GM06990 (cell line): ENCODE data around the gene NPY5R.

Experiments
- DNase-seq: peaks from one replicate; pipeline ENCODE4 v3.0.0-alpha.2; 2011; ENCODE audit not compliant: insufficient read length; ENCODE audit errors: extremely low read depth
- H3K27me3 ChIP-seq: replicated peaks from 2 replicates; pipeline ENCODE4 v1.6.0; 2011; ENCODE audit warnings: low read length; ENCODE audit not compliant: control insufficient read depth, insufficient read depth
- H3K36me3 ChIP-seq: 2 replicates; pipeline ENCODE4 v1.5.1; 2011; ENCODE audit warnings: low read length; ENCODE audit not compliant: control insufficient read depth, insufficient read depth
- H3K4me3 ChIP-seq: replicated peaks from 2 replicates; pipeline ENCODE4 v1.5.1; 2011; ENCODE audit warnings: low read depth, mild to moderate bottlenecking, control low read depth, low read length
- TF ChIP-seq, protein P1 (sequence below): IDR thresholded peaks from 2 replicates; pipeline ENCODE4 v1.5.1; 2011; ENCODE audit warnings: low read length, control low read depth, mild to moderate bottlenecking, inconsistent platforms; ENCODE audit not compliant: insufficient read depth, poor library complexity, severe bottlenecking

NPY5R gene

DNA sequence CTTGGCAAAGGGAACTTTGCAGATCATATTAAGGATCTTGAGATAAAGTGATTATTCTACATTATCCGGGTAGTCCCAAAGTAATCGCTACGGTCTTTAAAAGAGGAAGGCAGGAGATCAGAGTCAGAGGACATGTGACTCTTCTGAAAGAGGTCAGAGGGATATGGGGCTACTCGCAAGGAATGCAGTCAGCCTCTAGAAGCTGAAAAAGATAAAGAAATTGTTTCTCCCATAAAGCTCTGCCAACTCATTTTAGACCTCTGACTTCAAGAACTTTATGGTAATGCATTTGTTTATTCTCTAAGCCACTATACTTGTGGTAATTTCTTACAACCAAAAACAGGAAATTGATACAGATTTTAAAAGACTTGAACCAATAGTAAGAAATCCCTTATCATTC lies 48.6 kb downstream of the NPY5R start:
- Histone ChIP-seq H3K4me3 (no peak overlapping the region), H3K27me3 (no peaks in the 10 kb centered on the region), H3K36me3 (no peaks in the 10 kb centered on the region)
- TF ChIP-seq, protein P1, sequence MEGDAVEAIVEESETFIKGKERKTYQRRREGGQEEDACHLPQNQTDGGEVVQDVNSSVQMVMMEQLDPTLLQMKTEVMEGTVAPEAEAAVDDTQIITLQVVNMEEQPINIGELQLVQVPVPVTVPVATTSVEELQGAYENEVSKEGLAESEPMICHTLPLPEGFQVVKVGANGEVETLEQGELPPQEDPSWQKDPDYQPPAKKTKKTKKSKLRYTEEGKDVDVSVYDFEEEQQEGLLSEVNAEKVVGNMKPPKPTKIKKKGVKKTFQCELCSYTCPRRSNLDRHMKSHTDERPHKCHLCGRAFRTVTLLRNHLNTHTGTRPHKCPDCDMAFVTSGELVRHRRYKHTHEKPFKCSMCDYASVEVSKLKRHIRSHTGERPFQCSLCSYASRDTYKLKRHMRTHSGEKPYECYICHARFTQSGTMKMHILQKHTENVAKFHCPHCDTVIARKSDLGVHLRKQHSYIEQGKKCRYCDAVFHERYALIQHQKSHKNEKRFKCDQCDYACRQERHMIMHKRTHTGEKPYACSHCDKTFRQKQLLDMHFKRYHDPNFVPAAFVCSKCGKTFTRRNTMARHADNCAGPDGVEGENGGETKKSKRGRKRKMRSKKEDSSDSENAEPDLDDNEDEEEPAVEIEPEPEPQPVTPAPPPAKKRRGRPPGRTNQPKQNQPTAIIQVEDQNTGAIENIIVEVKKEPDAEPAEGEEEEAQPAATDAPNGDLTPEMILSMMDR, result no peak
- no peak for DNase-seq

DNA sequence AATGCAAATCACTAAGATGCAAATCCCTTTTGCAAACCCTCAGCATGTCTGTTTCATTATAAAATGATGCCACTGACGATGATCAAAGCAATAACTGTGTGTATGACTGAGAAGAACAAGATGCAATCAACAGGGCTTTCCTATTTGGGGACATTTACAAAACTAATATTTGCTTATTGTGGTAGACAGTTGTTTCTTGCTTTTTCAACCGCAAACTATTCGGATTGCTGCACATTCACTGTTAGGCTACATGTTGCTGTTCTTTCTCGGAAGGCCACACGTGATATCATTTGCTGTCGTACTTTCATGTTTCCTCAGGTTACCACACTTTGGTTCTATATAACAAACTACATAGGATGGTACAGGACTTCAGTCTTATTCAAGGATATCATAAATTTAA lies 49.8 kb downstream of the NPY5R start:
- DNase-seq, result no peak
- Histone ChIP-seq H3K4me3 (no peak overlapping the region), H3K27me3 (no peaks in the 10 kb centered on the region), H3K36me3 (no peaks in the 10 kb centered on the region)
- TF ChIP-seq, protein P1, result no peak

DNA sequence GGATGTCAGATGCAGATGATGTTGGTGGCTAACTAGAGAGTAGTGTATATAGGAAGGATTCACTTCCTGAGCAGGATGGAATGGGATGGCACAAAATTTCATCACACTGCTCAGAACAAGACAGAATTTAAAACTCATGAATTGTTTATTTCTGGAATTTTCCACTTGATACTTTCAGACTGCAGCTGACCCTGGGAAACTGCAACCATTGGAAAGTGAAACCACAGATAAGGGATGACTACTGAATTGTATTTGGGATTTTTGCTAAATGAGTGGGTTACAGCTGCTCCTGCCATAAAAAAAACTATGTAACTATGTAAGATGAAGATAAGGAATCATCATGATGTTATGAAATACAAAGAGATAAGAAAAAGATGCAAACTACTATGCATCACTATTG lies 51.4 kb downstream of the NPY5R start:
- DNase-seq, result no peak
- TF ChIP-seq, protein P1, result no peak
- Histone ChIP-seq H3K36me3 (no peaks in the 10 kb centered on the region), H3K4me3 (no peak overlapping the region), H3K27me3 (no peaks in the 10 kb centered on the region)

DNA sequence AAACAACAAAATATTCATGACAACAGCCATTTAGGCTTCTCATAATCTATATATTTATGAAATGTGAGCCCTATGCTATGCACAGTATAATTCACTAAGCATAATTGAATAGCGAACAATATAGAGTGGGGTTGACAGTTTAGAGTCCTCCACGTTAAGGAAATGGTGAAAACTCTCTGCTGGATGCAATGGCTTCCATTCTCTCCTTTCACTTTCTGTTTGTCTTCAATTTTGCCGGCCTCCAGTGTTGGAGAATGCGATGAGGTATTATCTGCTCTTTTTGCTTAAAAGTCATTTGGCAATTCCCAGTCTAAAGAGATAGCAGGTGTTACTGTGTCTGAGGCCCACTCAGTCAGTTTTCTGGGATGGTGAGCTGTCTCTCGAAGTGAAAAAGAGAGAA lies 52.1 kb downstream of the NPY5R start:
- no peak overlapping the region; the same call in 1 of the 2 replicates for H3K4me3 ChIP-seq
- DNase-seq, result no peak
- TF ChIP-seq, protein P1, result no peak

DNA sequence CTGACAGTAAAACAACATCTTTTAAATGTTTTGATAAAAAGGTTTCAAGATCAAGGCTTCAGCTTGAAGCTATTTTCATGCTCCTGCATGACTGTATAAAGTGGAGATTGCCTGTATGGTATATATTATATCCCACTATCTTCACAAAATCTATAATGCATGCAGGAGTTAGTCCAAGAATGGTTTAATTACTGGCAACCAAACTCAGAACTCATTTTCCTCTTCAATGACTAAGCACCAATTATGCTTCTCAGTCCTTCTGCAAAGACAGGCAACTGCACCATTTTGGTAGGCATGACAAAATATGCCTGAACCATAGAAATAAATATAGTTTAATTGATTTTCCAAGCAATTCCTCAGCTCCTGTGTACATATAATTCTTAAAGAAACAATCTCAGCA lies 54.5 kb downstream of the NPY5R start:
- TF ChIP-seq, protein P1, result no peak
- DNase-seq, result no peak
- Histone ChIP-seq H3K36me3 (no peaks in the 10 kb centered on the region), H3K27me3 (no peaks in the 10 kb centered on the region), H3K4me3 (no peak overlapping the region)

More for the DNA sequence above, 52.1 kb downstream of the NPY5R start:
- Histone ChIP-seq H3K36me3 (no peaks in the 10 kb centered on the region), H3K27me3 (no peaks in the 10 kb centered on the region)

DNA sequence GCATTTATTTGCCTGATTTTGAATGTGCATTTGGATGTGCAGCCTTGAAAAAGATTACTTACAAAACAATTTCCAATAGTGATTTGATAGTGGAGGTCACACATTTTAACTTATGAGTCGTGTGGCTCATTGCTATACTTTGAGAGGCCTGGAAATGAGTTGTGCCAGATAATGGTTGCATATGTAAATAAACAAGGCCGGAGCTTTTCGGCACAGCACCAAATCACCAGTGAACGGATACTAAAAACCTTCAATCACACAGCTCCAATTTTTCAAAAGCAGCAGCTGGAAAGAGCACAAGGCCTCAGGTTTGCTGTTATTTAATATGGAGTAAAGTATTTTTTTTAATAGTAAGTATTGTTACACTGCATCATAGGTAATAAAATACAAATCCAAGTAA lies 57.2 kb downstream of the NPY5R start:
- Histone ChIP-seq H3K36me3 (no peaks in the 10 kb centered on the region), H3K4me3 (no peak overlapping the region), H3K27me3 (no peaks in the 10 kb centered on the region)
- TF ChIP-seq, protein P1, result no peak
- DNase-seq, result no peak
